H1 (cell line): ENCODE results near the gene TIMELESS. TPM values are rescaled to one million over a fixed set of nuclear protein-coding genes. Genes with fewer than 3 reads are reported as not detected.

ENCODE experiments used
- CTCF ChIA-PET: fragments of 300-600 bp; sonication (Branson Sonifier 250); formaldehyde crosslinking; loops from one replicate; lab custom pipeline; 2021; ENCODE audit not compliant: partially characterized antibody; lab: Charles Lee
- POLR2A ChIA-PET: fragments of 300-600 bp; sonication (Branson Sonifier 250); formaldehyde crosslinking; loops from one replicate; lab custom pipeline; 2021; ENCODE audit warnings: inconsistent platforms; ENCODE audit not compliant: partially characterized antibody; lab: Charles Lee
- DNase-seq, 2 experiments: peaks; one replicate each; pipeline versions ENCODE4 v3.0.0 to v3.0.0-alpha.2; 2010 to 2022; ENCODE audit warnings: low spot score in 2 of 2, low read depth in 1 of 2, mixed read lengths in 1 of 2
- FAIRE-seq: peaks from 2 replicates; lab custom pipeline; 2011; peaks lifted over from hg19 to GRCh38; lab: Jason Lieb, UNC
- H2AFZ ChIP-seq: 2 replicates; pipeline ENCODE4 v1.8.1; 2012; ENCODE audit warnings: low read length, inconsistent platforms
- H2AK5ac ChIP-seq: 2 replicates; pipeline ENCODE4 v1.6.1; 2013; ENCODE audit warnings: low read depth, low read length
- H2BK120ac ChIP-seq: replicated peaks from 2 replicates; pipeline ENCODE3; 2013; ENCODE audit warnings: low read depth, low read length, inconsistent platforms
- H2BK12ac ChIP-seq: 2 replicates; pipeline ENCODE4 v1.6.1; 2013; ENCODE audit warnings: low read depth, low read length
- H2BK15ac ChIP-seq: 2 replicates; pipeline ENCODE4 v1.6.1; 2013; ENCODE audit warnings: low read length
- H2BK20ac ChIP-seq: 2 replicates; pipeline ENCODE4 v1.6.1; 2013; ENCODE audit warnings: low read length
- H2BK5ac ChIP-seq: 2 replicates; pipeline ENCODE4 v1.6.1; 2013; ENCODE audit warnings: low read depth, low read length
- H3K14ac ChIP-seq: 2 replicates; pipeline ENCODE4 v1.6.1; 2013; ENCODE audit warnings: inconsistent platforms; ENCODE audit not compliant: insufficient read length
- H3K18ac ChIP-seq: 2 replicates; pipeline ENCODE4 v1.6.1; 2013; ENCODE audit warnings: low read length; ENCODE audit errors: extremely low read depth
- H3K23ac ChIP-seq: 2 replicates; pipeline ENCODE4 v1.6.1; 2013; ENCODE audit warnings: inconsistent platforms; ENCODE audit not compliant: insufficient read length
- H3K23me2 ChIP-seq: 2 replicates; pipeline ENCODE4 v1.6.1; 2013; ENCODE audit warnings: low read depth, low read length
- H3K27ac ChIP-seq: 2 replicates; pipeline ENCODE4 v1.6.1; 2011; ENCODE audit warnings: low read depth, low read length, inconsistent platforms
- H3K27me3 ChIP-seq, 4 experiments: replicated peaks in 1 of 4; 1 replicate in 1 of 4; 2 replicates in 3 of 4; pipeline versions ENCODE4 v1.6.1 to v1.8.1; 2011 to 2013; ENCODE audit warnings: low read length in 3 of 4, mild to moderate bottlenecking in 3 of 4, inconsistent platforms in 2 of 4, mixed read lengths in 2 of 4, moderate library complexity in 1 of 4; ENCODE audit not compliant: control insufficient read depth in 3 of 4, insufficient read depth in 3 of 4; ENCODE audit errors: extremely low read depth in 1 of 4
- H3K36me3 ChIP-seq, 4 experiments: 2 replicates each; pipeline versions ENCODE4 v1.6.1 to v1.8.1; 2011 to 2013; ENCODE audit warnings: mild to moderate bottlenecking in 4 of 4, low read length in 3 of 4, moderate library complexity in 2 of 4, control low read depth in 1 of 4, inconsistent platforms in 1 of 4; ENCODE audit not compliant: insufficient read depth in 4 of 4, control insufficient read depth in 2 of 4
- H3K4ac ChIP-seq: replicated peaks from 2 replicates; pipeline ENCODE3; 2013; ENCODE audit warnings: low read length, low read depth, mixed read lengths, inconsistent platforms; ENCODE audit not compliant: insufficient read length
- H3K4me1 ChIP-seq, 4 experiments: replicated peaks in 1 of 4; 1 replicate in 1 of 4; 2 replicates in 3 of 4; pipeline versions ENCODE4 v1.6.1 to v1.8.1; 2011 to 2013; ENCODE audit warnings: low read length in 3 of 4, inconsistent platforms in 2 of 4, mixed read lengths in 1 of 4; ENCODE audit not compliant: insufficient read depth in 4 of 4, control insufficient read depth in 3 of 4
- H3K4me2 ChIP-seq, 2 experiments: 2 replicates each; pipeline versions ENCODE4 v1.6.1 to v1.8.1; 2011 to 2013; ENCODE audit warnings: low read depth in 2 of 2, low read length in 2 of 2, control low read depth in 1 of 2, inconsistent platforms in 1 of 2, mild to moderate bottlenecking in 1 of 2; ENCODE audit not compliant: insufficient read depth in 1 of 2
- H3K4me3 ChIP-seq, 4 experiments: fragments of 200-600, 300-600 bp in 1 of 4; sonication (generic), shearing (Covaris generic), sonication (Bioruptor Twin) in 1 of 4; 2 replicates each; pipeline versions ENCODE4 v1.5.1 to v1.8.1; 2011 to 2016; ENCODE audit warnings: low read length in 4 of 4, low read depth in 3 of 4, control low read depth in 2 of 4, inconsistent platforms in 2 of 4, mild to moderate bottlenecking in 2 of 4, mixed read lengths in 1 of 4, moderate library complexity in 1 of 4; ENCODE audit not compliant: insufficient read depth in 2 of 4; ENCODE audit errors: extremely low read depth in 1 of 4
- H3K56ac ChIP-seq: replicated peaks from 2 replicates; pipeline ENCODE3; 2013; ENCODE audit warnings: low read depth, mild to moderate bottlenecking, mixed read lengths, low read length, inconsistent platforms; ENCODE audit not compliant: insufficient read length
- H3K79me1 ChIP-seq: 2 replicates; pipeline ENCODE4 v1.6.1; 2013; ENCODE audit warnings: low read depth, low read length, control low read depth
- H3K79me2 ChIP-seq, 2 experiments: 2 replicates each; pipeline versions ENCODE4 v1.6.1 to v1.8.1; 2012 to 2013; ENCODE audit warnings: low read length in 2 of 2, mild to moderate bottlenecking in 2 of 2, inconsistent platforms in 1 of 2; ENCODE audit not compliant: insufficient read depth in 2 of 2, control insufficient read depth in 1 of 2
- H3K9ac ChIP-seq, 4 experiments: replicated peaks in 1 of 4; 1 replicate in 1 of 4; 2 replicates in 3 of 4; pipeline versions ENCODE4 v1.6.1 to v1.8.1; 2011 to 2013; ENCODE audit warnings: low read depth in 3 of 4, low read length in 3 of 4, control low read depth in 2 of 4, mild to moderate bottlenecking in 2 of 4, moderate library complexity in 2 of 4, inconsistent platforms in 1 of 4; ENCODE audit errors: extremely low read depth in 1 of 4
- H3K9me3 ChIP-seq, 2 experiments: 2 replicates each; pipeline versions ENCODE4 v1.6.1 to v1.8.1; 2012 to 2013; ENCODE audit warnings: mild to moderate bottlenecking in 2 of 2, moderate library complexity in 2 of 2, control low read depth in 1 of 2, inconsistent platforms in 1 of 2, low read depth in 1 of 2, low read length in 1 of 2, mixed read lengths in 1 of 2; ENCODE audit not compliant: insufficient read depth in 2 of 2
- H4K20me1 ChIP-seq, 2 experiments: replicated peaks in 1 of 2; 2 replicates each; pipeline versions ENCODE3 to v1.8.1; 2011 to 2013; ENCODE audit warnings: inconsistent platforms in 2 of 2, low read length in 2 of 2, mild to moderate bottlenecking in 1 of 2; ENCODE audit not compliant: insufficient read depth in 2 of 2, control insufficient read depth in 1 of 2
- H4K5ac ChIP-seq: 2 replicates; pipeline ENCODE4 v1.6.1; 2013; ENCODE audit warnings: low read length, low read depth, mixed read lengths, inconsistent platforms; ENCODE audit not compliant: insufficient read length
- H4K8ac ChIP-seq: 2 replicates; pipeline ENCODE4 v1.8.0; 2013; ENCODE audit warnings: mild to moderate bottlenecking, moderate library complexity, low read length, inconsistent platforms; ENCODE audit not compliant: insufficient read depth; ENCODE audit errors: extremely low read depth
- H4K91ac ChIP-seq: replicated peaks from 2 replicates; pipeline ENCODE3; 2013; ENCODE audit warnings: low read length, mixed read lengths, inconsistent platforms; ENCODE audit not compliant: insufficient read length
- CEBPB ChIP-seq: IDR thresholded peaks from 2 replicates; pipeline ENCODE4 v1.6.1; 2012; ENCODE audit warnings: low read depth, low read length
- KDM4A ChIP-seq: IDR thresholded peaks from one replicate; pipeline ENCODE4 v1.7.1; 2012; ENCODE audit warnings: low read depth, mild to moderate bottlenecking, moderate library complexity, low read length, inconsistent platforms; ENCODE audit not compliant: severe bottlenecking
- MAFK ChIP-seq: IDR thresholded peaks from 2 replicates; pipeline ENCODE4 v1.6.1; 2012; ENCODE audit warnings: low read depth, mild to moderate bottlenecking, improper control_type of control experiment, low read length
- SP2 ChIP-seq: IDR thresholded peaks from 2 replicates; pipeline ENCODE4 v1.6.1; 2012; ENCODE audit warnings: mild to moderate bottlenecking, low read length, inconsistent platforms
- SP4 ChIP-seq: IDR thresholded peaks from 2 replicates; pipeline ENCODE4 v1.6.1; 2012; ENCODE audit warnings: low read length, inconsistent platforms
- polyA plus RNA-seq, 7 experiments: library from polyadenylated mRNA; depleted of rRNA in 3 of 7; stranded (reverse) in 5 of 7; unstranded in 2 of 7; fragments of >200 nt in 5 of 7; fragments of 200-250 nt in 2 of 7; gene quantifications; 1 replicate in 5 of 7; 2 replicates in 1 of 7; 4 replicates in 1 of 7; pipeline versions ENCODE4 v1.2.1 to v1.2.3, GENCODE V29; 2011 to 2013; ENCODE audit warnings: missing spikeins in 2 of 7, mixed read lengths in 2 of 7
- total RNA-seq: library from RNA; stranded (reverse); fragmentation: NEBNext Ultra II Directional; extraction: Animal tissue kit (Norgen Biotek cat#: 25700); gene quantifications from 2 replicates; pipeline ENCODE4 v1.2.1, GENCODE V29; 2021

The TIMELESS gene
- total and polyA plus RNA-seq, 2 of the 8 experiments (the other 6 are each of a cell fraction or from before 2014, with no cell fraction given), result 17.1 to 86.7 TPM

- Histone ChIP-seq H3K4me2 (no peak overlapping the region), H2BK20ac (no peak overlapping the region), H3K23ac (no peak overlapping the region), H3K56ac (no peak overlapping the region), H3K4me1 (no peaks in the 10 kb centered on the region)
- DNase-seq, result no peak
- POLR2A ChIA-PET, result no interaction called here
- no peak for FAIRE-seq
- TF ChIP-seq SP2, result no peak
- TF ChIP-seq KDM4A, result no peak
- TF ChIP-seq MAFK, result no peak
- no peak for TF ChIP-seq SP4
- TF ChIP-seq CEBPB, result no peak
- TF ChIP-seq, all 59 proteins: peak for 0
- Histone ChIP-seq H3K79me2 (no peaks in the 10 kb centered on the region), H2AFZ (no peak overlapping the region), H3K4ac (no peak overlapping the region), H4K20me1 (no peaks in the 10 kb centered on the region), H2BK12ac (no peak overlapping the region), H2BK15ac (no peak overlapping the region), H3K18ac (no peak overlapping the region), H3K27ac (no peak overlapping the region), H2AK5ac (no peak overlapping the region), H3K9me3 (peaks cover 0 to 3% of the 10 kb centered on the region in 2 experiments; a peak in 1 of 4 replicates), H3K9ac (no peak overlapping the region), H4K5ac (no peak overlapping the region), H3K27me3 (no peaks in the 10 kb centered on the region), H2BK5ac (no peak overlapping the region), H3K4me3 (no peak overlapping the region), H3K23me2 (no peaks in the 10 kb centered on the region), H2BK120ac (no peak overlapping the region), H4K8ac (no peak overlapping the region), H4K91ac (no peak overlapping the region), H3K79me1 (no peaks in the 10 kb centered on the region), H3K36me3 (no peaks in the 10 kb centered on the region), H3K14ac (no peak overlapping the region)
- CTCF ChIA-PET, result interaction anchor here (1.2 to 2.0 kb wide), 2 partner anchors 12 to 65 kb away, joined by 4 read pairs; partner anchors contain the start of gene PAN2
Measured at GRCh38 chr12:56398324-56398723, 50.9 kb downstream of the TIMELESS start.
